Measurements from ENCODE around the gene NUDT9. TPM values are rescaled to one million over a fixed set of nuclear protein-coding genes. Genes with fewer than 3 reads are reported as not detected.

Gene NUDT9
- total RNA-seq, 1 experiment from 2014 or later, result 25.4 TPM

GRCh38 chr4:87390891-87391575 is 31.3 kb upstream of the NUDT9 start, which contains the start of gene HSD17B11 (continued):
- TF ChIP-seq MLX (CRISPR knock-in tag; IDR thresholded peaks at IDR 0.05), result no peak
- TF ChIP-seq NR3C1 (CRISPR knock-in tag; conservative IDR thresholded peaks at IDR 0.05; ENCODE audit: low read depth), result no peak
- TF ChIP-seq USF2 (CRISPR knock-in tag; IDR thresholded peaks at IDR 0.05), result no peak
- TF ChIP-seq TEAD1 (CRISPR knock-in tag; IDR thresholded peaks at IDR 0.05), result no peak

GRCh38 chr4:87391576-87392054 is 30.8 kb upstream of the NUDT9 start:
- POLR2A ChIA-PET, result interaction anchor here (0.7 to 2.3 kb wide), 3 partner anchors 28 to 83 kb away, joined by 5 to 8 read pairs (median 6); partner anchors contain the start of gene NUDT9
- Mint-ChIP-seq H3K27ac (peak overlapping the region; percentile 96), H3K36me3 (peaks cover 10% of the 10 kb centered on the region), H3K27me3 (ENCODE audit: low read depth) (no peaks in the 10 kb centered on the region), H3K9me3 (peaks cover 9% of the 10 kb centered on the region), H3K4me1 (peaks cover 15% of the 10 kb centered on the region), H3K4me3 (peak overlapping the region; percentile 82)
- DNase-seq (ENCODE audit: low spot score) (no peak), ATAC-seq (no peak; the same call in 1 of the 2 replicates)
- TF ChIP-seq ATF1 (CRISPR knock-in tag; IDR thresholded peaks at IDR 0.05) (no peak), TP53 (CRISPR knock-in tag; IDR thresholded peaks at IDR 0.05) (no peak), ZBTB43 (CRISPR knock-in tag; IDR thresholded peaks at IDR 0.05) (no peak), ZNF416 (CRISPR knock-in tag; IDR thresholded peaks at IDR 0.05) (no peak), ZMAT4 (CRISPR knock-in tag; IDR thresholded peaks at IDR 0.05) (no peak), KAT7 (CRISPR knock-in tag; IDR thresholded peaks at IDR 0.05; ENCODE audit: borderline replicate concordance) (no peak), AR (CRISPR knock-in tag; IDR thresholded peaks at IDR 0.05) (no peak), MAX (CRISPR knock-in tag; IDR thresholded peaks at IDR 0.05) (no peak), SMAD3 (CRISPR knock-in tag; IDR thresholded peaks at IDR 0.05; ENCODE audit: borderline replicate concordance) (no peak), MLX (CRISPR knock-in tag; IDR thresholded peaks at IDR 0.05) (no peak), TCF7 (CRISPR knock-in tag; IDR thresholded peaks at IDR 0.05; ENCODE audit: low read depth) (no peak), ZNF512 (CRISPR knock-in tag; IDR thresholded peaks at IDR 0.05; ENCODE audit: borderline replicate concordance) (no peak), ZNF263 (CRISPR knock-in tag; IDR thresholded peaks at IDR 0.05; ENCODE audit: low read depth) (no peak), OVOL2 (CRISPR knock-in tag; IDR thresholded peaks at IDR 0.05; ENCODE audit: borderline replicate concordance) (no peak), CREM (CRISPR knock-in tag; IDR thresholded peaks at IDR 0.05) (no peak), E2F5 (CRISPR knock-in tag; IDR thresholded peaks at IDR 0.05) (no peak), CDX4 (CRISPR knock-in tag; IDR thresholded peaks at IDR 0.05; ENCODE audit: borderline replicate concordance) (no peak)
- CTCF ChIA-PET, result interaction anchor here (0.9 to 2.5 kb wide), 12 partner anchors 7 to 703 kb away, joined by 3 to 18 read pairs (median 4); partner anchors contain the start of gene NUDT9

All from WTC11 (cell line).